HG02852 (cell line): ENCODE results near the gene NEMF.
"Not testable (repeated sequence)": the region's sequence is repeated elsewhere in the genome, so short reads cannot be mapped to it uniquely, and the experiment has no call there.

Experiments
- ATAC-seq: cut with Tn5 transposase; IDR thresholded peaks from one replicate; pipeline ENCODE4 v1.9.1; 2021; ENCODE audit warnings: mild to moderate bottlenecking, moderate library complexity; ENCODE audit not compliant: unreplicated experiment

The NEMF gene

GRCh38 chr14:49754570-49755097 is 98.0 kb downstream of the NEMF start:
- no peak for ATAC-seq

GRCh38 chr14:49746476-49746875 is 106.1 kb downstream of the NEMF start:
- ATAC-seq = not testable (repeated sequence)

- no peak for ATAC-seq
Observed at GRCh38 chr14:49745191-49745590, 107.4 kb downstream of the NEMF start.

GRCh38 chr14:49735669-49736068 is 116.9 kb downstream of the NEMF start:
- not testable (repeated sequence) for ATAC-seq

- ATAC-seq = no peak
Observed at GRCh38 chr14:49733836-49734235, 118.8 kb downstream of the NEMF start.

GRCh38 chr14:49732896-49733295 is 119.7 kb downstream of the NEMF start:
- ATAC-seq = no peak
